ENCODE results near the gene SIX5.
"Not testable (repeated sequence)": the region's sequence is repeated elsewhere in the genome, so short reads cannot be mapped to it uniquely, and the experiment has no call there.

SIX5 gene

DNA sequence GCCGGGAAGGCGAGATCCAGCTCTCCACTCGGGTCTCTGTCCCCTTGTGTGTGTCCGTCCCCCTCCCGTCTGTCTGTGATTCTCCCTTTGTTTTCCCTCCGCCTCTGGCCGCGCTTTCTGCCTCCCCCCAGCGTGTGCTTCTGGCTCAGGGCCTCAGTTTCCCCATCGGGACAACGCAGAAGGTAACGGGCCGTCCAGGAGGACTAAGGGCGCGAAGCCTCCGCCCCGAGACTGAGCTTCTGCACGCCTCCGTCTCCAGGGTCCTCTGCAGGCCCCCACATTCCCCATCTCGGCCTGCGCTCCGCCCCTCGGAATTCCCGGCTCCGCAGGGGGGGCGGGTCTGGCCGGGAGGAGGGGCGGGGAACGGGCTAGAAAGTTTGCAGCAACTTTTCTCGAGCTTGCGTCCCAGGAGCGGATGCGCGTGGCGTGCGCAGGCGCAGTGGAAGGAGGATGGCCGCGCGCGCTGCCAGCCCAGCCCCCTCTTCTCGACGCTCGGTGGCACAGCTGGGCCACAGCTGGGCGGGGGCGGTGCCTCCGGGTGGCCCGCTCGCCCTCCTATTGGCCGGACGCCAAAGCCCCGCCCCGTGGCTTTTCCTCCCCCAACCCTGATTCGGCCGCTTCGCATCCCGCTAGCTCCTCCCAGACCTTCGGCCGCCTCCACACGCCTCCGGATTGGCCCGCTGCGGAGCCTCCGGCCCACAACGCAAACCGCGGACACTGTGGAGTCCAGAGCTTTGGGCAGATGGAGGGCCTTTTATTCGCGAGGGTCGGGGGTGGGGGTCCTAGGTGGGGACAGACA is at the start of gene SIX5:
Gene SIX5 (minus strand): TSS at position 269 of the 799 bp plus-strand sequence. CDS start 408 bp downstream, outside the sequence.
- peak; percentile 97 for DNase-seq (ENCODE audit: low read depth in 2 of 2)

DNA sequence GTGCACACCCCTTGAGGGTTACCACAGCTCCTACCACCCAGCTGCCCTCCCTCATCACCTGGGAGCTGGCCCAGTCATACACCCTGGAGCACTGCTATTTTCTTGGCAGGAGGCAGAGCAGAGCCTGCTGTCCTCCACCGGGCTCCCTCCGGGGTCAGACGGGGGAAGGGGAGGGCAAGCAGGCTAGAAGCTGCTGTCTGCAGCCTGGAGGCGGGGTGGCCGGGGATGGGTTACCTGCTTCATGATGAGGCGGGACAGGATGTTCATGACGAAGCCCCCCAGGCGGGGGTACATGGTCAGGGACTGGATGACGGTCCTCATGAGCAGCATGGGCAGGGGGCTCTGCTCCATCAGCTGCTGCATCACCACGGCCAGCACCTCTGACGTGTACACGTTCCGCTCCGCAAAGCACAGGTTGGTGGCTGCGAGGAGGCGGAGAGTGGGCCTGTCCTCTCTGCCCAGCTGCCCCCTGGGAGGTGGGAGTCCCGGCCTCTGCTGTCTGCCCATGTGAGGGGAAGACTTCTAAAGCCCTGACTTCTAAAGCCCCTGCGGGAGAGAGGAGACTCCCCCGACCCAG is 48.8 kb upstream of the SIX5 start:
- DNase-seq (ENCODE audit: low read depth in 2 of 2), result no peak

DNA sequence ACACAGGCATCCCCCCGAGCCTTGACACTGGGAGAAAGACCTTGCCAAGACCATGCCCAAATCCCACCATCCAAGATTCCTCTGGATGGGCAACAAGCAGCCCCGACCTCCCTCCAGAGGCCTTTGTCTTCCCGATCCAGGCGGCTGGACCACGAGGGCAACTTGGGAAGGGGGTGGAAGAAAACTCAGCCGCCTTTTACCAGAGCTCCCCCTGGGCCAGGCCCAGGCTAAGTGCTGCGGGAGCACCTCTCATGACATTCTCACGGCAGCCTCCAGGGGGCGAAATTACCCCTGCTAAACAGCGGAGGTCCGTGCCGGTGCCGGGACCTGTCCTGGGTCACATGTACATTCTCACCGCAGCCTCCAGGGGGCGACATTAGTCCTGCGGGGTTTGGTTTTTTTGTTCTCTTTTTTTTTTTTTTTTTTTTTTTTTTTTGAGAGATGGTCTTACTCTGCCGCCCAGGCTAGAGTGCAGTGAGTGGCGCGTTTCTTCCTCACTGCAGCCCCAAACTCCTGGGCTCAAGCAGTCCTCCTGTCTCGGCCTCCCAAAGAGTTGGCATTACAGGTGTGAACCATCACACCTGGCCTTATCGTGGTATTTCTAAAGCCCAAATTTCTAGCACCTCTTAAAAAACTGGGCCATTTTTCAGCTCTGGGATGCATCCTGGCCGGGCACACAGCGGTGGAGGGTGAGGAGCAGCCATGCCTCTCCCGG is 48.1 kb upstream of the SIX5 start:
- peak; percentile 76 to 77 for DNase-seq (ENCODE audit: low read depth in 2 of 2)

DNA sequence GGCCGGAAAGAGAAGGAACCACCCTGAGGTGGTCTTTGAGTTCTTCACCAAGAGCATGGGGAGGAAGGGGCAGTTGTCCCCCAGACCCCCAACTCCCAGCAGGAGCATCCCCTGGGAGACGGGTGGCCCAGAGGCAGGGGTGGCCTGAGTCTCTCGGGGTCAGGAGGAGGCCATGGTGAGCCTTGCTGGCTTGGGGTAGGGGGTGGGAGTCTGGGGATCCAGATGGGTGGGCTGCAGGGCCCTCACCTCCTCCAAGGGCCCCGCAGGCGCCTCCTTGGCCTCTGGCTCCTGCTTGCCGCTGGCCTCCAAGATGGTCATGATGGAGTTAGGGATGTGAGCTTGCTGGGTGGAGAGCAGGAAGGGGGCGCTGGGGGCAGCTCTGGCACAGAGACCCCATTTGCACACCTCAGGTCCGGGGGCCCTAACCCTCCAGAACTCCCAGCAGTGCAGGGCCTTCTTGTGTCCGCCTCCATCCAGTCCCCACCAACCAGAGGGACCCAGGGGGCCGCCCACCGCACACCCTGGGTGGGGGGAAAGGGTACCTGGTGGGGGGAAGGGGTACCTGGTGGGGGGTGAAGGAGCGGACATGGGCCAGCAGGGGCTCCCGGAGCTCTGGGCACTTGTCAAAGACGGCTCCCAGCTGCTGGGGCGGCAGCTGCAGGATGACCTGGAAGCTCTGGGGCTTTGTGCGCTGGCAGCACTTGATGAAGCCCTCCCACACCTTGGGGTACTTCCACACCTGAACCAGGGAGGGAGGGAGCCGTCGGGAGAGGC is 47.4 kb upstream of the SIX5 start:
- no peak for DNase-seq (ENCODE audit: low read depth in 2 of 2)

DNA sequence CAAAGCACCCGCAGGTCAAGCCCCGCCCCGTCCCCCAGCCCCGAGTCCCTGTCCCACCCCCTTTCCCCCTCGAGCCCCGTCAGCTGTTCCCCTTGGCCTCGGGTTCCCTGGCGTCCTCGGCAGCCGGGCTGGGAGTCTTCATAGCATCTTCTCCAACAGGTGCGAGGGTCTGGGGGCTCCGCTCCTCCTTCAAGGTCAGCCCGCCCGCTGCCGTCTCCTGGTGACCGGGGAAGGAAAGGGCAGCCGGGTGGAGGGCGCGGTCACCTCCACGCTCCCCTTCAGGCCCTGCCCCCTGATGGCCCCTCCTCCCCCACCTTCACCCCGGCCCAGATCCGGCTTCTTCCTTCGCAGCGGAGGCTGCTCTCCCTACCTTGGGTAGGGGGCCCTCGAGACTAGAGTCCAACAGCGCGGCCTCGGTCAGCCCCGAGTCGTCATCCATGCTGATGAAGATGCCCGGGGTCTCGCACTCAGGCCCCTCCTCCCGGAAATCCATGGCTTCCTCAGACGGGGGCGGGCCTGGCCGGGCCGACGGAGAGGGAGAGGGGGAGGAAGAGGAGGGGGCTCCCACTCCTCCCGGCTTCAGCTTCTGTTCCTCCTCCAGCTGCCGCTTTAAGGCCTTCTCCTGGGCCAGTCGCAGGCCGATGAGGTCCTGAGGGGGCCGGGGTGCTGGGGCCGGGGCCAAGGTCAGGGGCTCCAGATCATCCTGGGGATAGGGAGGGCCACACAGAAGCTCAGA is 46.6 kb upstream of the SIX5 start:
- no peak for DNase-seq (ENCODE audit: low read depth in 2 of 2)

DNA sequence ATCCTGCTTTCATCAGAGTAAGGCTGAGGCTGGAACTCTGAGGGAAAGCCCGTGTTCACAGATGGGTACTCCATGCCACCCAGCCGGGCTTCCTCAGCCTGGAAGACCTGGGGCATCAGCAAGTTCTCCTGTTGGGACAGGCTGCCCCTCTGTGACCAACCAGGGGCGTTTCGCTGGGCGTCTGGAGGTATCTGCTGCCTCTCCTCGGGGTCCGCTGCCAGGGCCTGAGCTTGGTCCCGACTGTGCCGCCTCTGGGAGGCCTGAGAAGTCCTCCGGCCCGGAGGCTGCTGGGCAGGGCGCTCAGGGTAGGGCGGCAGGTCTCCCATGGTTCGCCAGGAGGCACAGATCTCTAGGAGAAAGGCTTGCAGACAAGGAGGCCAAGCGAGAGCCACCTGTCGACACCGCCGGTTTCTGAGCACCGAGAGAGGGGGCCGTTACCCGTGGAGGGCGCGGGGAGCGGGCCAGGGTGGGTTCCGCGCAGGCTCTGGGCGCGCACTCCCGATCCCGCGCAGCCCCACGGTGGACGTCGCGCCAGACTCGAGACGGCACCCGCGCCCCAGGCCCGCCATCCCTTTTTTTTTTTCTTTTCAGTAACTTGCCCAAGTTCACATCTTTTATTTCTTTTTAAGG is 45.9 kb upstream of the SIX5 start, which contains the start of gene RSPH6A:
Gene RSPH6A (minus strand): TSS at position 458 of the 630 bp plus-strand sequence. CDS start 132 bp downstream, at position 326.
- DNase-seq (ENCODE audit: low read depth in 2 of 2), result no peak

DNA sequence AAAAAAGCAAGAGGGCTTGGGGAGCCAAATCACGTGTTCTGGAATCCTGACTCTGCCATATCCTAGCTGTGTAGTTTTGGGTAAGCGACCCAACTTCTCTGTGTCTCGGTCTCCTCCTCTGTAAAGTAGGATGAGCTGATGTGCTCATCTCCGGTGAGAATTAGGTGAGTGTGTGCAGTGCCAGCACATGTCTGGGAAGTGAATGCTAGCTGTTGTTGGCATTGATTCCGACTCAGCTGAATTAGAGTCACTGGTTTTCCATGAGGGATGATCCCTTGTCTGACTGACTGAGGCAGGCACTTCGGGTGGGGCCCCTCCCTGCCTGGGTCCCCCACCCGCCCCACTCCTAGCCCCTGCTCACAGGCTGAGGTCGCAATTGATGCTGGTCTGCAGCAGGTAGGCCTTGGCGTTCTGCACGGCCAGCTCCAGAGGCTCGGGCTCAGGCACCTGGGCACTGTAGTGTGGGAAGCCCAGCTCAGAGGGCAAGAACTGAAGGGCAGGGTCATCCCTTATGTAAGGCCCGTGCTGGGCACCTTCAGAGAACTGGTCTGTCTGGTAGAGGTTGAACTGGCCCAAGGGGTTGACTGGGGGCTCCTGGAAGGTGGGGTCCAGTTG is 45.2 kb upstream of the SIX5 start:
- no peak for DNase-seq (ENCODE audit: low read depth in 2 of 2)

DNA sequence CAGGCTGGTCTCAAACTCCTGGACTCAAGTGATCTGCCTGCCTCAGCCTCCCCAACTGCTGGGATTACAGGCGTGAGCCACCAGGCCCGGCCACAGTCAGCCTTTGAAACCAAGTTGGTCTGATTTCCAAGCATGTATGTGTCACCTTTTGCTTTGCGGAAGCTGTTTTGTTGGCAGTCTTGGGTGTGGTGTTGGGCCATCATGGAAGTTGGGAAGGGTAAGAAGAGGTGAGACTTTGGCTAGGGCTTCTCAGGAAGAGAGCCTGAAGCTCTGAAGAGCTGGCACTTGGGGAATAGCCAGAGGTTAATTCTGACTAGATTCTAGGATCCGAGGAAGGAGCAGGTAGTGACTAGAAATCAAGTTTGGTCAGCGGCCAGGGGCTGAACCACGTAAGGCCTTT is 43.2 kb upstream of the SIX5 start:
- DNase-seq (ENCODE audit: low read depth in 2 of 2), result no peak

DNA sequence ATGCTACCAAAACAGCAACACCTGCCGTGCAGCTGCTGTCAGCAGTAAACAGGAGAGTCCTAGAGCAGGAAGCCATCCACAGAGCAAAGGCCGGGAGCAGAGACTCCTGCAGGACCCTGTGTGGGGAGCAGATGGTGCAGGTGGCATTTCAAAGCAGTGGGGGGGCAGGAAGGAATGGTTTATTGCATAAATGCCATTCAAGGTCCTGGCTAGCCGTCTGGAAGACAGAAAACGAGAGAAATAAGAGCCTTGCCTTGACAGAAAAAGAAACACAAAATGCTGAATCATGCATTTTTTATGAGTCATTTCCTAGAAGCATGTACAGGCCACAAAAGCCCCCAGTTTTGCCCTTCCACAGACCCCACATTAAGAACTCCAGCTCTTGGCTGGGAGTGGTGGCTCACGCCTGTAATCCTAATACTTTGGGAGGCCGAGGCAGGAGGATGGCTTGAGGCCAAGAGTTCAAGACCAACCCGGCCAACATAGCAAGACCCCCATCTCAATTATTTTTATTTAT is 40.6 kb upstream of the SIX5 start:
- DNase-seq (ENCODE audit: low read depth in 2 of 2), result peak; percentile 48 to 53

DNA sequence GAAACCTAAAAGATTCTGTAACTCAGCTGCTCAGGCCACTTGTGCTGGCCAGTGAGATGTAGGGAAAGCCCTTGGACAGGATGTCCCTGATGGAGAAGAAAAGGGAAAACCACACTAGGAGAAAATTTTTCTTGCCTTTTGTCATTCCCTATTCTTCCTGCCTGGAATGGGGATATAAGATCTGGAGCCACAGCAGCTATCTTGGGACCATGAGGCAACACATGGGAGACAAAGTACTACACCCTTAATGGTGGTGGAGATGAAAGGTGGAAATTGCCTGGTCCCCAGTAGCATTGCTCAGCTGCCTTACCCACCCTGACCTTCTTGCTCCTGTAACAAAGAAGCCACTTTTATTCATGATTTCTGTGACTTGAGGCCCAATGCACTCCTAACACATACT is 36.7 kb upstream of the SIX5 start:
- no peak for DNase-seq (ENCODE audit: low read depth in 2 of 2)

DNA sequence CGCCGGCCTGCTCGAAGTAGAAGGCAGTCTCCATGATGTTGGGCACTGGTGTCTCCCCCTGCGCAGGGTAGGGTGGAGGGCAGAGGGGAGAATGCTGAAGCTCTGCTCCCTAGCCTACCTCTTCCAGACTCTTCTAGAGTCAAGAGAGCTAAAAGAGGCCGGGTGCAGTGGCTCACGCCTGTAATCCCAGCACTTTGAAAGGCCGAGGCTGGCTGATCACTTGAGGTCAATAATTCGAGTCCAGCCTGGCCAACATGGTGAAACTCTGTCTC is 35.8 kb upstream of the SIX5 start:
- no peak for DNase-seq (ENCODE audit: low read depth in 2 of 2)

DNA sequence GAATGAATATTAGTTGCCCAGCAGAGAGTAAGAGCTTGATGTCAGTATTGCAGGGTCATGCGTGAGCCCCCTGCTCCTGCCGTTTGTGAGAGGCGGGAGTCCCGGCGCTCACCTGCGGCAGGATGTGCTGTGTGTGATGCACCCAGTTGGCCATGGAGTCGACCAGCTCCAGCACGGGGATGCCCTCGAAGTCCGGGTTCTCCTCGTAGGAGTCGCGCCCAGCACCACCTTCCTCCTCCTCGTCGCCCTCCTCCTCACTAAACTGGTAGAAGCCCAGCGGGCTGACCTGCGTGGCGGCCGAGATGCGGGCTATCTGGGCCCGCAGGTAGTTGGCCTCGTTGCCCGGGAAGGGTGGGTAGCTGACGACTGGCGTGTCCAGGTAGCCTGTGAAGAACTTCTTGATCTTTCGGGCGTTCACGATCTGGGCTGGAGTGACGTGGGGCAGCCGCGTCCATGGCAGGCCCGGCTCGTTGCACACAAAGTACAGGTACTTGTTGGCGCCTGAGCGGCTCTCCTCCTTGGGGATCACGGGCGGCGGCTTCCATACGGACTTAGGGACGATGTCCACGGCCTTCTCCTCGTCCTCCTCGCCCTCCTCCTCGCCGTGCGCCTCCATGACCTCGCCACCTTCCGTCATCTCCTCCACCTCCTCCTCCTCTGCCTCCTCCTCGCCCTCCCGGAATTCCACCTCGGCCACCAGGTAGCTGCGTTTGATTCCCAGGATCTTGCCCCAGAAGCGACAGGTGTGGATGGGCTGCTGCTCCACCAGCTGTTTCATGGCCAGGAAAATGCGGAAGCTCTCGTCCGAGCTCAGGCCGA is 35.3 kb upstream of the SIX5 start:
- no peak for DNase-seq (ENCODE audit: low read depth in 2 of 2)

DNA sequence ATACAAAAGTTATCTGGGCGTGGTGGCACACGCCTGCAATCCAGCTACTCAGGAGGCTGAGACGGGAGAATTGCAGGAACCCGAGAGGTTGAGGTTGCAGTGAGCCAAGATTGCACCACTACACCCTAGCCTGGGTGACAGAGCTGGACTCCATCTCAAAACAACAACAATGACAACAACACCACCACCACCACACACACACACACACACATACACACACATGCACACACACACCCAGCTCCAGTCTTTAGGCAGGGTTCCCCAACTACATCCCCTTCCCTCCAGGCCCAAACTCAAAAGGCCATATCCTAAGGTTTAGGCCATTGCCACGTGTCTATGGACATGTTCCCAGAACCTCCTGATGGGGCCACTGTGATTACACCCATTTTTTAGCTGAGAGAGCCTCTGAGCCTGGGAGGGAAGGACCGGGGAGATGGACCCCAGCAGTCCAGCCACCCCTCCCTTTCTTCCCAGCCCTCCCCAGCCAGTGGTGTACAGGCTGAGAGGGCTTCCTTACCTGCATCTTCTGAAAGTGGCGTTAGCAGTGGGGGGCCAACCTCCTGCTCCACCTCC is 32.6 kb upstream of the SIX5 start:
- no peak for DNase-seq (ENCODE audit: low read depth in 2 of 2)

DNA sequence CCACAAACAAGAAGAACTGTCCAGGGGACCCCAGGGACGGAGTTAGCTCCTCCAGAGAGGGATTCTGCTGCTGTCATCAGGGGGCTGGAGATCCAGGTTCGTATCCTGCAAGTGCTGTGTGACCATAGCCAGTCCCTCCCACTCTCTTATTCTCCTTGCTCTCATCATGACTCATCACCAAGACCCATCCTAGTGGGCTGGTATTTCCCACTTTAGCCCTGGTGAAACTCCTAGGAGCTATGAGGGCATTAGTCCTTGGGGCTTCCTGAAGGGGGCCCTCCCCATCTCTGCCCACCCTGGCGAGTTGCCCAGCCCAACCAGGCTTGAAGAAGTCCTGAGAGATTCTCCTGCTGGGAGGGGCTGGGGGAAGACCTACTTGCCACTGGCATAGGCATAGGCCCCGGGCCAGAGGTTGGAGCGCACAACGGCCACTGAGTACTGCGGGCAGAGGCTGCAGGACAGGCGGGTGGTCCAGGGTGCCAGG is 31.1 kb upstream of the SIX5 start:
- no peak for DNase-seq (ENCODE audit: low read depth in 2 of 2)

DNA sequence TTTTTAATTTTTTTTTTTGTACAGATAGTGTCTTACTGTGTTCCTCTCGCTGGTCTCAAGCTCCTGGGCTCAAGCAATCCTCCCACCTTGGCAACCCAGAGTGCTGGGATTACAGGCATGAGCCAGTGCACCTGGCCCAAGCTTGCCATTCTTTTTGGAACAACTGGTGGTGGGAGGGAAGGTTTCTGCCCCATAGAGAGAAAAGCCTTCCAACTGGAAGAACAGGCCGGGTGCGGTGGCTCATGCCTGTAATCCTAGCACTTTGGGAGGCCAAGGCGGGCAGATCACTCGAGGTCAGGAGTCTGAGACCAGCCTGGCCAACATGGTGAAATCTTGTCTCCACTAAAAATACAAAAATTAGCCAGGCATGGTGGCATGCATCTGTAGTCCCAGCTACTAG is 30.5 kb upstream of the SIX5 start:
- not testable (repeated sequence) for DNase-seq (ENCODE audit: low read depth in 2 of 2)

DNA sequence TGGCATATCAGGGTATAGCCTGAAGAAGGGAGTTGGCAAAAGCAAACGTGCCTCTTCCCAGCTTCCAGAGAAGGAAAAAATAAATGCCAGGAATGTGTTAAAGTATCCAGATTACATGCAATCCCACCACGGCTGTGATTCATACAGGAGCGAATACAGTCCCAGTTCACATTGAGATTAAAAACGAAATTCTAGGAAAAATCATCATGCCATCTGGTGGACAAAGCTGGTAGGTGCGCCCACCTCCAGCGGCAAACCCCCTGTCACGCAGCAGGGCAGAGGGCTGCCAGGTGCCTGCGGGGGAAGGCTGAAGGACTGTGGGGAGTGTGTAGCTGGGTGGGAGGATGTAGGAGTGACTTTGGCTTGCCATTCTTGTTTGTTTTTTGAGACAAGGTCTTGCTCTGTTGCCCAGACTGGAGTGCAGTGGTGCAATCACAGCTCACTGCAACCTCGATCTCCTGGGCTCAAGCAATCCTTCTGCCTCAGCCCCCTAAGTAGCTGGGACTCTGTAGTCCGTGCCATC is 30.0 kb upstream of the SIX5 start:
- peak; percentile 67 to 70 for DNase-seq (ENCODE audit: low read depth in 2 of 2)

DNA sequence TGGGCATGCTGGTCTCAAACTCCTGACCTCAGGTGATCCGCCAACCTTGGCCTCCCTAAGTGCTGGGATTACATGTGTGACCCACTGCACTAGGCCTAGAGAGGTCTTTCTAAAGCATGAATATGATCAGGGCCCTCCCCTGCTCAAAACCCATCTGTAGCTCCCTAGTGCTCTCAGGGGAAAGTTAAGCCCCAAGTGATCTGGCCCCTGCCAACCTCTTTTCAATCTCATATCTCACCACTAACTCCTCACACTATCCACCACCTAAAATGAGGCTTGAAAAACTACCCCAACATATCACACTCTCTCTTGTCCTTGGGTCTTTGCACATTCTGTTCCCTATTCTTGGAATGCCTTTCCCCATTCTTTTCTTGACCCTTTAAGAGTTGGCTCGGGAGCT is 25.6 kb upstream of the SIX5 start:
- DNase-seq (ENCODE audit: low read depth in 2 of 2), result no peak

DNA sequence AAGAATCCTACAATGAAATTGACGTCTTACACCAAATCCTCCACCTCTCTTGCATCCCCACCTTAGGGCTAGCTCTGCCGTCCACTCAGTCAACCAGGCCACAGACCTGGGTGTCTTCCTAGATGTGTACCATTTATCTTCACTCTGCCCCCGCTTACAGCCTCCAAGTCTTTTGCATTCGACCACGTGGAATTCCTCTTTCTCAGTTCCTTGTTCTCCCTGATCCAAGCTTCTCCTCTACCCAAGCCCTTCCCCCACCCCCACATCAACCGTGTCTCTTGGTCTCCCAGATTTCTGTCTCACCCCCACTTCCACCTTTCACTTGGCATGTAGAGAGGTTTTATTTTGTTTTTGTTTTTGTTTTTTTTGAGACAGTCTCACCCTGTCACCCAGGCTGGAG is 24.8 kb upstream of the SIX5 start:
- no peak for DNase-seq (ENCODE audit: low read depth in 2 of 2)

DNA sequence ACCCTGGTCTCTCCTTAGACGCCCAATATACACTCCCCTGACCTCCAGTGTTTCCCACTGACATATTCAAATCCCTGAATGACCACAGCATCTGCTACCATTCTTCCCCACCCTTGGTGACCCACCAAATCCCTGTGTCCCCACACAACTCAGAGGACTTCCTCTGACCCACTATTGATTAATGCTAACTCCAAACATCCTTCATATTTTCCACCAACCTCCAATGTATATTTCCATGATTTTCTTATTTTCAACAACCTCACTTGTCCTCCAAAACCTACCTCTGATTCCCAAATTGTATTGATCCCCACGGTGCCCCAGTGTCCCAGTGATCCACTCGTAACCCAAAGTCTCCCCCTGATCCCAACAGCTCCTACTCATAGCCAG is 24.1 kb upstream of the SIX5 start:
- DNase-seq (ENCODE audit: low read depth in 2 of 2), result no peak

All from fibroblast of skin of left biceps (primary cell).